ENCODE results near the gene STXBP6. TPM values are rescaled to one million over a fixed set of nuclear protein-coding genes. Genes with fewer than 3 reads are reported as not detected.

The STXBP6 gene
- total RNA-seq, 1 experiment from 2014 or later, result 6.4 TPM

DNA sequence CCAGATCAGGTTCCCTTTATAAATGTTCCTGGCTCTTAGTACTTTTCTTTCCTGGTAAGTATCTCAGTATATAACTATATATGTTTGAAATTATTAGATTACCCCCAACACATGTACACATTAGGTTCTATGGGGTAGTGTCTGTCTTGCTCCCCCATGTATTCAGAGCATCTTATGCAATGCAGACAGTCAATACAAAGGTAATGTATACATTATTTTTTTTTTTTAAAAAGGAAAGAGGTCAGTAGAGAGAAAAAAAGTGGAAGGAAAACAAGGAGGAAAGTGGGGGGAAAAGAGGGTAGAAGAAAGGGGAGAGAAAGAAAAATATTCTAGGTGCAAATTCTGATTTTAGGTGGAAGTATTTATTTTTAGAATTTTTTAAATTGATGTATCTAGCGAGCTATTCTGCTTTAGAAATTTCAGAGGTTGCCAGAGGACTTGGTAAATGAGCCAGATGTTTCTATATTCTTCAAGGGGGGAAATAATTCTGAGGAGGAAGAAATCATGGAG, 157.9 kb downstream of the STXBP6 start:
- intact Hi-C loops (cut with micrococcal nuclease; ENCODE audit: unreplicated experiment), result no loop called here
- H3K4me1 Mint-ChIP-seq (ENCODE audit: low read depth, unreplicated experiment), result peaks cover 9% of the 10 kb centered on the region

DNA sequence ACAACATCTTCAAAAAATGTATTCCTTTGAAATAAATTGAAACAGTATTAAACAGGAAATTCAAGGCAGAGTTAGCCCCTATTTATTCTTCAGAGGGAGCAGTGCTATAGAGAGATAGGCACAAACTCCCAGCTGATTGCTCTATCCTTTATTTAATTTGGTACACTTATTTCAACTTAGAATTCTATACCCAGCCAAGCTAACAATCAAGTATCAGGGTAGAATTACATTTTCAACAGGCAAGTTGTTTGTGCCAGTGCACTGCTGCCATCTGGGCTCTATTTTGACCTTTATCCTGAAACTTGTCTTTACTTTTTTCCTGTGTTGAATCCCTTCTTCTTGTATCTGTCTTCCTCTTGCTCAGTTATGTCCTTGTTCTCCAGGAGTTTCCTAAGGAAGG, 159.2 kb downstream of the STXBP6 start:
- H3K36me3 Mint-ChIP-seq (ENCODE audit: insufficient read depth, unreplicated experiment), result no peaks in the 10 kb centered on the region
- TF ChIP-seq, protein P1, sequence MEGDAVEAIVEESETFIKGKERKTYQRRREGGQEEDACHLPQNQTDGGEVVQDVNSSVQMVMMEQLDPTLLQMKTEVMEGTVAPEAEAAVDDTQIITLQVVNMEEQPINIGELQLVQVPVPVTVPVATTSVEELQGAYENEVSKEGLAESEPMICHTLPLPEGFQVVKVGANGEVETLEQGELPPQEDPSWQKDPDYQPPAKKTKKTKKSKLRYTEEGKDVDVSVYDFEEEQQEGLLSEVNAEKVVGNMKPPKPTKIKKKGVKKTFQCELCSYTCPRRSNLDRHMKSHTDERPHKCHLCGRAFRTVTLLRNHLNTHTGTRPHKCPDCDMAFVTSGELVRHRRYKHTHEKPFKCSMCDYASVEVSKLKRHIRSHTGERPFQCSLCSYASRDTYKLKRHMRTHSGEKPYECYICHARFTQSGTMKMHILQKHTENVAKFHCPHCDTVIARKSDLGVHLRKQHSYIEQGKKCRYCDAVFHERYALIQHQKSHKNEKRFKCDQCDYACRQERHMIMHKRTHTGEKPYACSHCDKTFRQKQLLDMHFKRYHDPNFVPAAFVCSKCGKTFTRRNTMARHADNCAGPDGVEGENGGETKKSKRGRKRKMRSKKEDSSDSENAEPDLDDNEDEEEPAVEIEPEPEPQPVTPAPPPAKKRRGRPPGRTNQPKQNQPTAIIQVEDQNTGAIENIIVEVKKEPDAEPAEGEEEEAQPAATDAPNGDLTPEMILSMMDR (IDR thresholded peaks at IDR 0.05; ENCODE audit: unreplicated experiment), result no peak
- no peaks in the 10 kb centered on the region for H3K27me3 Mint-ChIP-seq (ENCODE audit: unreplicated experiment)
- BruUV-seq (replicated peaks), result no TSS peak
- H3K4me3 Mint-ChIP-seq (ENCODE audit: low read depth, unreplicated experiment), result no peak overlapping the region
- CTCF ChIA-PET, result no interaction called here
- H3K4me1 Mint-ChIP-seq (ENCODE audit: low read depth, unreplicated experiment), result peaks cover 12% of the 10 kb centered on the region
- peaks cover 3% of the 10 kb centered on the region for H3K9me3 Mint-ChIP-seq (ENCODE audit: low read depth, unreplicated experiment)
- DNase-seq, result no peak
- no peak overlapping the region for H3K27ac Mint-ChIP-seq (ENCODE audit: unreplicated experiment)
- intact Hi-C loops (cut with micrococcal nuclease; ENCODE audit: unreplicated experiment), result no loop called here

More for the DNA sequence above, 157.9 kb downstream of the STXBP6 start:
- H3K4me3 Mint-ChIP-seq (ENCODE audit: low read depth, unreplicated experiment), result no peak overlapping the region
- CTCF ChIA-PET, result no interaction called here
- BruUV-seq (replicated peaks), result no TSS peak
- H3K9me3 Mint-ChIP-seq (ENCODE audit: low read depth, unreplicated experiment), result peaks cover 3% of the 10 kb centered on the region
- no peaks in the 10 kb centered on the region for H3K27me3 Mint-ChIP-seq (ENCODE audit: unreplicated experiment)
- DNase-seq, result no peak
- H3K27ac Mint-ChIP-seq (ENCODE audit: unreplicated experiment), result no peak overlapping the region
- H3K36me3 Mint-ChIP-seq (ENCODE audit: insufficient read depth, unreplicated experiment), result no peaks in the 10 kb centered on the region
- TF ChIP-seq, protein P1 (IDR thresholded peaks at IDR 0.05; ENCODE audit: unreplicated experiment), result no peak

DNA sequence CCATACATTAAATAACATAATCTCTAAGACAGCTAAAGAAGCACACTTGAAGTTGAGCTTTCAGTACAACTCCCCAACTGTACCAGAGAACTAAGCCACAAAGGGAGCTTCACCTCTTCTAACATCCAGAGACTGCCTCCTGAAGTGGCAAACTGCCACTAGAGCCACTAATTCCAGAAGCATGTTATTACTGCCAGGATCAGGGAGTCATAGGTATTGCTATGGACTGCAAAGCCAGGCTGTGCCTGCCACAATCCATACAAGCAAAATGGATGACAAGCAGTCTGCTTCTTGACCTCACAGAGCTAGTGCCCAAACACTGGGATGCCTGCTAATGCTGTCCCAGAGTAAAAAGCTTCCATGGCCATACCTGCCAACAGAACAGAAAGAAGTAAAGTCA, 160.1 kb downstream of the STXBP6 start:
- Mint-ChIP-seq H3K27me3 (ENCODE audit: unreplicated experiment) (no peaks in the 10 kb centered on the region), H3K4me1 (ENCODE audit: low read depth, unreplicated experiment) (peaks cover 20% of the 10 kb centered on the region), H3K9me3 (ENCODE audit: low read depth, unreplicated experiment) (peaks cover 3% of the 10 kb centered on the region), H3K36me3 (ENCODE audit: insufficient read depth, unreplicated experiment) (no peaks in the 10 kb centered on the region), H3K4me3 (ENCODE audit: low read depth, unreplicated experiment) (no peak overlapping the region), H3K27ac (ENCODE audit: unreplicated experiment) (no peak overlapping the region)
- CTCF ChIA-PET, result no interaction called here
- TF ChIP-seq, protein P1 (IDR thresholded peaks at IDR 0.05; ENCODE audit: unreplicated experiment), result no peak
- DNase-seq, result no peak
- intact Hi-C loops (cut with micrococcal nuclease; ENCODE audit: unreplicated experiment), result no loop called here
- no TSS peak for BruUV-seq (replicated peaks)

DNA sequence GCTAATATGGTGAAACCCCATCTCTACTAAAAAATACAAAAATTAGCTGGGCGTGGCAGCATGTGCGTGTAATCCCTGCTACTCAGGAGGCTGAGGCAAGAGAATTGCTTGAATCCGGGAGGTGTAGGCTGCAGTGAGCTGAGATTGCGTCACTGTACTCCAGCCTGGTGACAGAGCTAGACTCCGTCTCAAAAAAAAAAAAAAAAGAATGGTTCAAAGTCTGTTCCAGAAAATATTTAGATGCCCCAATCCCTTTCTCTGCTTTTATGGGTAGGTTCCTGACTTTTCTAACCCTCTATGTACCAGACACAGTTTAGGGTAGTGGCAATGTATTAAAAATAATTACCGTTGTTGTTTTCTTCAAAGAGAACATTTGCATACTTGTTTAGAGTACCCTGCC, 161.4 kb downstream of the STXBP6 start:
- BruUV-seq (replicated peaks), result no TSS peak
- no peaks in the 10 kb centered on the region for H3K27me3 Mint-ChIP-seq (ENCODE audit: unreplicated experiment)
- DNase-seq, result no peak
- H3K9me3 Mint-ChIP-seq (ENCODE audit: low read depth, unreplicated experiment), result peaks cover 3% of the 10 kb centered on the region
- CTCF ChIA-PET, result no interaction called here
- intact Hi-C loops (cut with micrococcal nuclease; ENCODE audit: unreplicated experiment), result no loop called here
- TF ChIP-seq, protein P1 (IDR thresholded peaks at IDR 0.05; ENCODE audit: unreplicated experiment), result no peak
- H3K4me3 Mint-ChIP-seq (ENCODE audit: low read depth, unreplicated experiment), result no peak overlapping the region
- H3K36me3 Mint-ChIP-seq (ENCODE audit: insufficient read depth, unreplicated experiment), result no peaks in the 10 kb centered on the region
- H3K27ac Mint-ChIP-seq (ENCODE audit: unreplicated experiment), result no peak overlapping the region
- peaks cover 20% of the 10 kb centered on the region for H3K4me1 Mint-ChIP-seq (ENCODE audit: low read depth, unreplicated experiment)

Measured in Calu3 (cell line).